ENCODE data around the gene RPL13A. TPM values are rescaled to one million over a fixed set of nuclear protein-coding genes. Genes with fewer than 3 reads are reported as not detected.
A peak's percentile ranks its signal among the peaks of the same experiment; 100 is the strongest.

RPL13A gene
- total and polyA plus RNA-seq, 2 of the 13 experiments (the other 11 are each of a cell fraction or from before 2014, with no cell fraction given): 2,601 to 3,407 TPM

- TF ChIP-seq, protein P1, sequence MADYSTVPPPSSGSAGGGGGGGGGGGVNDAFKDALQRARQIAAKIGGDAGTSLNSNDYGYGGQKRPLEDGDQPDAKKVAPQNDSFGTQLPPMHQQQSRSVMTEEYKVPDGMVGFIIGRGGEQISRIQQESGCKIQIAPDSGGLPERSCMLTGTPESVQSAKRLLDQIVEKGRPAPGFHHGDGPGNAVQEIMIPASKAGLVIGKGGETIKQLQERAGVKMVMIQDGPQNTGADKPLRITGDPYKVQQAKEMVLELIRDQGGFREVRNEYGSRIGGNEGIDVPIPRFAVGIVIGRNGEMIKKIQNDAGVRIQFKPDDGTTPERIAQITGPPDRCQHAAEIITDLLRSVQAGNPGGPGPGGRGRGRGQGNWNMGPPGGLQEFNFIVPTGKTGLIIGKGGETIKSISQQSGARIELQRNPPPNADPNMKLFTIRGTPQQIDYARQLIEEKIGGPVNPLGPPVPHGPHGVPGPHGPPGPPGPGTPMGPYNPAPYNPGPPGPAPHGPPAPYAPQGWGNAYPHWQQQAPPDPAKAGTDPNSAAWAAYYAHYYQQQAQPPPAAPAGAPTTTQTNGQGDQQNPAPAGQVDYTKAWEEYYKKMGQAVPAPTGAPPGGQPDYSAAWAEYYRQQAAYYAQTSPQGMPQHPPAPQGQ (CRISPR knock-in tag; IDR thresholded peaks at IDR 0.05; ENCODE audit: borderline replicate concordance): no peak
- TF ChIP-seq ZNF235 (CRISPR knock-in tag; IDR thresholded peaks at IDR 0.05; ENCODE audit: borderline replicate concordance): peak; percentile 74; the same call in 1 of the 2 replicates
- peak; percentile 48 for TF ChIP-seq ZNF34 (CRISPR knock-in tag; IDR thresholded peaks at IDR 0.05; ENCODE audit: borderline replicate concordance)
- peak; percentile 84 for TF ChIP-seq ZNF580 (CRISPR knock-in tag; IDR thresholded peaks at IDR 0.05; ENCODE audit: borderline replicate concordance, low read depth)
- TF ChIP-seq ELF3 (CRISPR knock-in tag; IDR thresholded peaks at IDR 0.05): peak; percentile 36; the same call in 1 of the 2 replicates
- peak; percentile 53; the same call in 1 of the 2 replicates for TF ChIP-seq SNAI1 (CRISPR knock-in tag; IDR thresholded peaks at IDR 0.05; ENCODE audit: borderline replicate concordance)
- peak; percentile 63 for TF ChIP-seq SALL1 (CRISPR knock-in tag; IDR thresholded peaks at IDR 0.05)
- 0 out of 2 replicates have a peak, but pooled peaks have one; percentile 66 for TF ChIP-seq ZNF615 (CRISPR knock-in tag; IDR thresholded peaks at IDR 0.05; ENCODE audit: borderline replicate concordance)
- TF ChIP-seq ZBTB25 (CRISPR knock-in tag; IDR thresholded peaks at IDR 0.05): peak; percentile 83; the same call in 1 of the 2 replicates
- TF ChIP-seq ZFY (CRISPR knock-in tag; IDR thresholded peaks at IDR 0.05): peak; percentile 82
- TF ChIP-seq ZSCAN5A (CRISPR knock-in tag; IDR thresholded peaks at IDR 0.05; ENCODE audit: borderline replicate concordance): 0 out of 2 replicates have a peak, but pooled peaks have one; percentile 32
- peak; percentile 68; the same call in 1 of the 2 replicates for TF ChIP-seq PITX1 (CRISPR knock-in tag; IDR thresholded peaks at IDR 0.05)
- TF ChIP-seq KLF12 (CRISPR knock-in tag; IDR thresholded peaks at IDR 0.05; ENCODE audit: borderline replicate concordance): 0 out of 2 replicates have a peak, but pooled peaks have one; percentile 43
- TF ChIP-seq RXRA (CRISPR knock-in tag; IDR thresholded peaks at IDR 0.05): peak; percentile 52
- TF ChIP-seq SP5 (CRISPR knock-in tag; IDR thresholded peaks at IDR 0.05; ENCODE audit: borderline replicate concordance, low read depth): peak; percentile 82
- TF ChIP-seq KDM5B (CRISPR knock-in tag; IDR thresholded peaks at IDR 0.05; ENCODE audit: borderline replicate concordance): peak; percentile 57; the same call in 1 of the 2 replicates
- TF ChIP-seq KAT8 (CRISPR knock-in tag; IDR thresholded peaks at IDR 0.05): peak; percentile 65
- no peak for TF ChIP-seq SMAD1 (CRISPR knock-in tag; IDR thresholded peaks at IDR 0.05; ENCODE audit: borderline replicate concordance, low read depth)
- TF ChIP-seq, protein P2, sequence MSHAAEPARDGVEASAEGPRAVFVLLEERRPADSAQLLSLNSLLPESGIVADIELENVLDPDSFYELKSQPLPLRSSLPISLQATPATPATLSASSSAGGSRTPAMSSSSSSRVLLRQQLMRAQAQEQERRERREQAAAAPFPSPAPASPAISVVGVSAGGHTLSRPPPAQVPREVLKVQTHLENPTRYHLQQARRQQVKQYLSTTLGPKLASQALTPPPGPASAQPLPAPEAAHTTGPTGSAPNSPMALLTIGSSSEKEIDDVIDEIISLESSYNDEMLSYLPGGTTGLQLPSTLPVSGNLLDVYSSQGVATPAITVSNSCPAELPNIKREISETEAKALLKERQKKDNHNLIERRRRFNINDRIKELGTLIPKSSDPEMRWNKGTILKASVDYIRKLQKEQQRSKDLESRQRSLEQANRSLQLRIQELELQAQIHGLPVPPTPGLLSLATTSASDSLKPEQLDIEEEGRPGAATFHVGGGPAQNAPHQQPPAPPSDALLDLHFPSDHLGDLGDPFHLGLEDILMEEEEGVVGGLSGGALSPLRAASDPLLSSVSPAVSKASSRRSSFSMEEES (CRISPR knock-in tag; IDR thresholded peaks at IDR 0.05): peak; percentile 52
- TF ChIP-seq ZBTB20 (CRISPR knock-in tag; IDR thresholded peaks at IDR 0.05; ENCODE audit: borderline replicate concordance, low read depth): peak; percentile 35; the same call in 1 of the 2 replicates
- TF ChIP-seq KAT7 (CRISPR knock-in tag; IDR thresholded peaks at IDR 0.05; ENCODE audit: borderline replicate concordance): peak; percentile 86; the same call in 1 of the 2 replicates
- TF ChIP-seq ETV5 (CRISPR knock-in tag; IDR thresholded peaks at IDR 0.05; ENCODE audit: borderline replicate concordance): peak; percentile 54; the same call in 1 of the 2 replicates
- TF ChIP-seq KDM3A (CRISPR knock-in tag; IDR thresholded peaks at IDR 0.05; ENCODE audit: low read depth): 0 out of 2 replicates have a peak, but pooled peaks have one; percentile 59
Observed at GRCh38 chr19:49512970-49513745, 25.8 kb downstream of the RPL13A start (continued).

All from HepG2 (cell line).